Measurements from ENCODE around the gene KRT80. TPM values are rescaled to one million over a fixed set of nuclear protein-coding genes. Genes with fewer than 3 reads are reported as not detected.

The KRT80 gene
- total and polyA plus RNA-seq, 3 donors from 2014 or later, result 0.50 to 1.0 (median 0.94) TPM

GRCh38 chr12:52238916-52239646 lies 47.3 kb upstream of the KRT80 start:
- H3K4me1 ChIP-seq, result no peaks in the 10 kb centered on the region
- intact Hi-C loops (cut with DNase I; ENCODE audit: low total_unique reads), result no loop called here
- no peak overlapping the region for H3K4me3 ChIP-seq
- TF ChIP-seq CTCF (IDR thresholded peaks at IDR 0.05), result no peak
- no peak for TF ChIP-seq POLR2A (IDR thresholded peaks at IDR 0.05)
- no peaks in the 10 kb centered on the region for H3K27me3 ChIP-seq
- H3K27ac ChIP-seq, result no peak overlapping the region
- WGBS, 2 donors, result 86% methylated on average over 7 of the region's 7 CpGs
- H3K9me3 ChIP-seq, result no peaks in the 10 kb centered on the region
- no peaks in the 10 kb centered on the region for H3K36me3 ChIP-seq (ENCODE audit: low read depth, missing control alignments)
- DNase-seq, result no peak

- Histone ChIP-seq H3K9me3 (no peaks in the 10 kb centered on the region), H3K36me3 (ENCODE audit: low read depth, missing control alignments) (no peaks in the 10 kb centered on the region), H3K4me1 (no peaks in the 10 kb centered on the region), H3K27ac (no peak overlapping the region), H3K27me3 (no peaks in the 10 kb centered on the region), H3K4me3 (no peak overlapping the region)
- TF ChIP-seq POLR2A (IDR thresholded peaks at IDR 0.05) (no peak), CTCF (IDR thresholded peaks at IDR 0.05) (no peak)
- WGBS, 2 donors, result 87 to 93% methylated on average over 3 to 4 of the region's 4 CpGs
- intact Hi-C loops (cut with DNase I; ENCODE audit: low total_unique reads), result no loop called here
- no peak for DNase-seq
Observed at GRCh38 chr12:52238207-52238840, 46.5 kb upstream of the KRT80 start.

GRCh38 chr12:52236386-52237050 lies 44.7 kb upstream of the KRT80 start:
- Histone ChIP-seq H3K27me3 (no peaks in the 10 kb centered on the region), H3K36me3 (ENCODE audit: low read depth, missing control alignments) (no peaks in the 10 kb centered on the region), H3K4me3 (no peak overlapping the region), H3K27ac (no peak overlapping the region), H3K9me3 (no peaks in the 10 kb centered on the region), H3K4me1 (no peaks in the 10 kb centered on the region)
- WGBS, 2 donors, result 59 to 79% methylated on average over 3 of the region's 3 CpGs
- TF ChIP-seq POLR2A (IDR thresholded peaks at IDR 0.05) (no peak), CTCF (IDR thresholded peaks at IDR 0.05) (no peak)
- DNase-seq, result no peak
- intact Hi-C loops (cut with DNase I; ENCODE audit: low total_unique reads), result no loop called here

- Histone ChIP-seq H3K27ac (no peak overlapping the region), H3K4me1 (no peaks in the 10 kb centered on the region), H3K4me3 (no peak overlapping the region), H3K9me3 (no peaks in the 10 kb centered on the region), H3K27me3 (no peaks in the 10 kb centered on the region), H3K36me3 (ENCODE audit: low read depth, missing control alignments) (no peaks in the 10 kb centered on the region)
- TF ChIP-seq CTCF (IDR thresholded peaks at IDR 0.05) (no peak), POLR2A (IDR thresholded peaks at IDR 0.05) (no peak)
- WGBS, 2 donors, result 84 to 93% methylated on average over 3 to 4 of the region's 4 CpGs
- intact Hi-C loops (cut with DNase I; ENCODE audit: low total_unique reads), result no loop called here
- DNase-seq, result no peak
Observed at GRCh38 chr12:52235822-52236361, 44.1 kb upstream of the KRT80 start.
